Tibial nerve (tissue), 4 donors: Measurements from ENCODE around the gene PSMC1. TPM values are rescaled to one million over a fixed set of nuclear protein-coding genes. Genes with fewer than 3 reads are reported as not detected.

ENCODE experiments used
- DNase-seq, 2 donors: peaks; one replicate each; pipeline ENCODE4 v3.0.0-alpha.2; 2019; ENCODE audit warnings: low spot score in 2 of 2
- H3K27ac ChIP-seq, 4 donors: fragments of 200-600 bp; sonication (generic) in 3 of 4; one replicate each; pipeline ENCODE4 v1.5.1; 2017 to 2019; ENCODE audit warnings: mild to moderate bottlenecking in 1 of 4
- H3K27me3 ChIP-seq, 2 donors: fragments of 200-600 bp; sonication (generic) in 1 of 2; one replicate each; pipeline versions ENCODE4 v1.5.1 to v1.6.0; 2017 to 2019
- H3K36me3 ChIP-seq, 3 donors: fragments of 200-600 bp; sonication (generic); one replicate each; pipeline ENCODE4 v1.5.1; 2018 to 2019
- H3K4me1 ChIP-seq, 4 donors: fragments of 200-600 bp; sonication (generic) in 3 of 4; one replicate each; pipeline ENCODE4 v1.5.1; 2017 to 2019
- H3K4me3 ChIP-seq, 4 donors: fragments of 200-600 bp; sonication (generic) in 3 of 4; one replicate each; pipeline ENCODE4 v1.5.1; 2017 to 2019; ENCODE audit warnings: mild to moderate bottlenecking in 1 of 4, moderate library complexity in 1 of 4
- H3K9me3 ChIP-seq, 4 donors: fragments of 200-600 bp; sonication (generic) in 3 of 4; one replicate each; pipeline ENCODE4 v1.5.1; 2017 to 2019
- EP300 ChIP-seq, 2 donors: sonication (generic); formaldehyde crosslinking; IDR thresholded peaks; one replicate each; pipeline ENCODE4 v1.6.1; 2017; ENCODE audit warnings: antibody characterized with exemption in 2 of 2, mild to moderate bottlenecking in 1 of 2
- POLR2A ChIP-seq, 2 donors: fragments of 450-650 bp; IDR thresholded peaks; one replicate each; pipeline ENCODE4 v1.6.1; 2017; ENCODE audit warnings: antibody characterized with exemption in 2 of 2, mild to moderate bottlenecking in 2 of 2, moderate library complexity in 2 of 2
- WGBS, 2 donors: methylation state at CpG; one replicate each; pipeline ENCODE4 v1.1.5; 2018; 5-methylcytosine and 5-hydroxymethylcytosine counted together
- total RNA-seq, 4 donors: library from RNA; depleted of rRNA; stranded (reverse); fragments of >200 nt; gene quantifications; one replicate each; pipeline ENCODE4 v1.1.0, GENCODE V29; 2016
- TF ChIP-seq, protein P1 (sequence below), 5 experiments: fragments of 200-600 bp in 3 of 5; fragments of 450-650 bp in 2 of 5; sonication (generic) in 3 of 5; IDR thresholded peaks; one replicate each; pipeline ENCODE4 v1.5.1; 2016 to 2019; ENCODE audit warnings: antibody characterized with exemption in 5 of 5, mild to moderate bottlenecking in 3 of 5, moderate library complexity in 2 of 5

Gene PSMC1
- total RNA-seq, 4 donors from 2014 or later, result 48.9 to 108 (median 76.8) TPM

DNA sequence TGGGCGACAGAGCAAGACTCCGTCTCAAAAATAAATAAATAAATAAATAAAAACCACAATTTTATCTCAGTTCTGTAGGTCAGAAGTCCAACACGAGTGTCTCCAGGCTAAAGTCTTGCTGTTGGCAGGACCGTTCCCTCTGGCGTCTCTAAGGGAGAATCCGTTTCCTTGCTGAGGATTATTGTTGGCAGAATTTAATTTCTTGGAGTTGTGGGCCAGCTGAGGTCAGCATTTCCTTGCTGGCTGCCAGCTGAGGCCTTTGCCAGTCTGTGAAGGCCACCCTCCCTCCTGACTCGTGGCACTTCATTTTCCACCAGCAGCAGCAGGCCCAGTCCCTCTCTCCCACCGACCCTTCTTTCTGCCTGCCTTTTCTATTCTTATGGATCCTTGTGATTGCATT lies 17.2 kb downstream of the PSMC1 start:
- WGBS, 2 donors, result 22 to 26% methylated on average over 8 of the region's 8 CpGs
- no peaks in the 10 kb centered on the region for H3K9me3 ChIP-seq
- peaks cover 5 to 78% (median 27%) of the 10 kb centered on the region in 3 donors for H3K36me3 ChIP-seq

GRCh38 chr14:90274019-90274418 lies 17.7 kb downstream of the PSMC1 start:
- peaks cover 0 to 43% (median 2%) of the 10 kb centered on the region in 4 donors for H3K4me1 ChIP-seq
- H3K27ac ChIP-seq, result peak overlapping the region in 2 of 4 donors; percentile 44 to 72
- peaks cover 5 to 78% (median 27%) of the 10 kb centered on the region in 3 donors for H3K36me3 ChIP-seq
- no peak for DNase-seq
- no peak overlapping the region for H3K4me3 ChIP-seq
- no peaks in the 10 kb centered on the region for H3K9me3 ChIP-seq
- 46 to 62% methylated on average over 9 of the region's 9 CpGs for WGBS, 2 donors
- no peaks in the 10 kb centered on the region for H3K27me3 ChIP-seq
- TF ChIP-seq, protein P1, sequence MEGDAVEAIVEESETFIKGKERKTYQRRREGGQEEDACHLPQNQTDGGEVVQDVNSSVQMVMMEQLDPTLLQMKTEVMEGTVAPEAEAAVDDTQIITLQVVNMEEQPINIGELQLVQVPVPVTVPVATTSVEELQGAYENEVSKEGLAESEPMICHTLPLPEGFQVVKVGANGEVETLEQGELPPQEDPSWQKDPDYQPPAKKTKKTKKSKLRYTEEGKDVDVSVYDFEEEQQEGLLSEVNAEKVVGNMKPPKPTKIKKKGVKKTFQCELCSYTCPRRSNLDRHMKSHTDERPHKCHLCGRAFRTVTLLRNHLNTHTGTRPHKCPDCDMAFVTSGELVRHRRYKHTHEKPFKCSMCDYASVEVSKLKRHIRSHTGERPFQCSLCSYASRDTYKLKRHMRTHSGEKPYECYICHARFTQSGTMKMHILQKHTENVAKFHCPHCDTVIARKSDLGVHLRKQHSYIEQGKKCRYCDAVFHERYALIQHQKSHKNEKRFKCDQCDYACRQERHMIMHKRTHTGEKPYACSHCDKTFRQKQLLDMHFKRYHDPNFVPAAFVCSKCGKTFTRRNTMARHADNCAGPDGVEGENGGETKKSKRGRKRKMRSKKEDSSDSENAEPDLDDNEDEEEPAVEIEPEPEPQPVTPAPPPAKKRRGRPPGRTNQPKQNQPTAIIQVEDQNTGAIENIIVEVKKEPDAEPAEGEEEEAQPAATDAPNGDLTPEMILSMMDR (IDR thresholded peaks at IDR 0.05), result no peak
- TF ChIP-seq EP300 (IDR thresholded peaks at IDR 0.05) (no peak), POLR2A (IDR thresholded peaks at IDR 0.05) (no peak)

More for the DNA sequence above, 17.2 kb downstream of the PSMC1 start:
- peak overlapping the region in 2 of 4 donors; percentile 44 to 72 for H3K27ac ChIP-seq
- H3K4me3 ChIP-seq, result no peak overlapping the region
- H3K4me1 ChIP-seq, result peaks cover 0 to 43% (median 2%) of the 10 kb centered on the region in 4 donors
- DNase-seq, result no peak
- H3K27me3 ChIP-seq, result no peaks in the 10 kb centered on the region
- TF ChIP-seq, protein P1 (IDR thresholded peaks at IDR 0.05), result no peak
- TF ChIP-seq EP300 (IDR thresholded peaks at IDR 0.05) (no peak), POLR2A (IDR thresholded peaks at IDR 0.05) (no peak)

- Histone ChIP-seq H3K27me3 (no peaks in the 10 kb centered on the region), H3K9me3 (no peaks in the 10 kb centered on the region), H3K36me3 (peaks cover 5 to 78% (median 22%) of the 10 kb centered on the region in 3 donors), H3K4me3 (no peak overlapping the region), H3K4me1 (peaks cover 0 to 43% (median 2%) of the 10 kb centered on the region in 4 donors), H3K27ac (peak overlapping the region in 2 of 4 donors; percentile 44 to 82)
- 47 to 54% methylated on average over 8 of the region's 8 CpGs for WGBS, 2 donors
- no peak for DNase-seq
- TF ChIP-seq POLR2A (IDR thresholded peaks at IDR 0.05) (no peak), EP300 (IDR thresholded peaks at IDR 0.05) (no peak)
- TF ChIP-seq, protein P1 (IDR thresholded peaks at IDR 0.05), result no peak
Measured at GRCh38 chr14:90274808-90275457, 18.6 kb downstream of the PSMC1 start.

- peaks cover 0 to 43% (median 2%) of the 10 kb centered on the region in 4 donors for H3K4me1 ChIP-seq
- H3K27me3 ChIP-seq, result no peaks in the 10 kb centered on the region
- no peaks in the 10 kb centered on the region for H3K9me3 ChIP-seq
- H3K27ac ChIP-seq, result peak overlapping the region in 2 of 4 donors; percentile 44 to 82
- H3K4me3 ChIP-seq, result no peak overlapping the region
- H3K36me3 ChIP-seq, result peaks cover 5 to 78% (median 17%) of the 10 kb centered on the region in 3 donors
- WGBS, 2 donors, result 78 to 82% methylated on average over 8 to 9 of the region's 9 CpGs
- TF ChIP-seq EP300 (IDR thresholded peaks at IDR 0.05) (no peak), POLR2A (IDR thresholded peaks at IDR 0.05) (no peak)
- TF ChIP-seq, protein P1 (IDR thresholded peaks at IDR 0.05), result no peak
- no peak for DNase-seq
Measured at GRCh38 chr14:90275458-90275814, 19.1 kb downstream of the PSMC1 start.

- no peak for DNase-seq
- Histone ChIP-seq H3K36me3 (peaks cover 2 to 78% (median 13%) of the 10 kb centered on the region in 3 donors), H3K4me3 (no peak overlapping the region), H3K9me3 (no peaks in the 10 kb centered on the region), H3K27ac (peak overlapping the region in 2 of 4 donors; percentile 44 to 82), H3K4me1 (peaks cover 0 to 43% (median 2%) of the 10 kb centered on the region in 4 donors), H3K27me3 (no peaks in the 10 kb centered on the region)
- 54 to 56% methylated on average over 8 of the region's 8 CpGs for WGBS, 2 donors
- TF ChIP-seq POLR2A (IDR thresholded peaks at IDR 0.05) (no peak), EP300 (IDR thresholded peaks at IDR 0.05) (no peak)
- TF ChIP-seq, protein P1 (IDR thresholded peaks at IDR 0.05), result no peak
Measured at GRCh38 chr14:90275820-90276219, 19.5 kb downstream of the PSMC1 start.
